ENCODE data around the gene HEXA.

The HEXA gene

DNA sequence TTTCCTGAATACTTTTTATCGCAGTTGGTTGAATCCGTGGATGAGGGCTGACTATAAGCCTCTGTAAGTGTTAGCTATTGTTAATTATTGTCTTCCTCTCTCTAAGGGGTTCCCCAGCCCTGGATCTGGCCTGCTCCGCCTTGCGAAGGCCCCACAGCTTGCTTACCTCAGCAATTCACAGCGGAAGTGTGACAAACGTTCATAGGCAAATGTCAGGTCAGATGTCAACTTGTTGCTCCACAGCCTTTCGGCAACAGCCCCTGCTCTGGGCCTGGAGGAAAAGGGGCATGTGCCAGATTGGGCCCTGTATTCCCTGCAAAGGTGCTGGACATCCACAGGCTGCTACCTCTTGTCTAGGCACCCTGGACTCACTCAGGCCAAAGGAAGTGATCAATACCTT lies 30.5 kb downstream of the HEXA start:
- ChIA-PET CTCF (no interaction called here), POLR2A (interaction anchor here (0.6 kb wide), 1 partner anchor 15 kb away, joined by 3 read pairs; no protein-coding TSS in a partner anchor)
- peaks cover 7 to 71% of the 10 kb centered on the region in 2 experiments for H3K36me3 ChIP-seq (ENCODE audit: control insufficient read depth in 2 of 2, insufficient read depth in 1 of 2, low read length in 2 of 2)

DNA sequence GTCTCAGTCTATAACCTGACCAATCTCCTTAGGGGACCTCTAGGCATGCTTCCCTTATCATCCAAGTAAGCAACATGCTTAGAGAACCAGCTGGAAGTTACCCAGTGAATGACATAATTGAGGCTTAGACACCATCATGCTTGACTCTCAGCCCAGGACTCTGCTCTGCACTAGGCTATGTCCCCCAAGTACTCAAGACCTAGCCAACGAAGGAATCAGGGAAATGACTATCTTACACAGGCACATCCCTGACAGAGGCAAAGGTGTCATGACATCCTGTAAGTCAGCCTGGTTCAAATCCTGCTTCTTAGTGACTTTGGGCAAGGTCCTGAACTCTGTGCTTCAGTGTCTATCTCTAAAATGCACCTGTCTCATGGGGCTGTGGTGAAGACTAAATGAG lies 31.2 kb downstream of the HEXA start:
- Histone ChIP-seq H3K27ac (ENCODE audit: extremely low read depth, low read depth, low read length) (no peak overlapping the region), H3K36me3 (ENCODE audit: control insufficient read depth in 2 of 2, insufficient read depth in 1 of 2, low read length in 2 of 2) (peaks cover 5 to 66% of the 10 kb centered on the region in 2 experiments), H3K4me3 (ENCODE audit: low read depth, low read length) (no peak overlapping the region), H3K4me1 (ENCODE audit: control insufficient read depth, insufficient read depth, low read length) (peaks cover 6% of the 10 kb centered on the region), H3K9me3 (ENCODE audit: control insufficient read depth, insufficient read depth, low read depth, low read length) (no peaks in the 10 kb centered on the region)
- ChIA-PET POLR2A (interaction anchor here (0.6 kb wide), 1 partner anchor 14 kb away, joined by 3 read pairs; no protein-coding TSS in a partner anchor), CTCF (no interaction called here)
- TF ChIP-seq PRDM4 (tag by site-specific recombination; IDR thresholded peaks at IDR 0.05), result no peak
- TF ChIP-seq, protein P1, sequence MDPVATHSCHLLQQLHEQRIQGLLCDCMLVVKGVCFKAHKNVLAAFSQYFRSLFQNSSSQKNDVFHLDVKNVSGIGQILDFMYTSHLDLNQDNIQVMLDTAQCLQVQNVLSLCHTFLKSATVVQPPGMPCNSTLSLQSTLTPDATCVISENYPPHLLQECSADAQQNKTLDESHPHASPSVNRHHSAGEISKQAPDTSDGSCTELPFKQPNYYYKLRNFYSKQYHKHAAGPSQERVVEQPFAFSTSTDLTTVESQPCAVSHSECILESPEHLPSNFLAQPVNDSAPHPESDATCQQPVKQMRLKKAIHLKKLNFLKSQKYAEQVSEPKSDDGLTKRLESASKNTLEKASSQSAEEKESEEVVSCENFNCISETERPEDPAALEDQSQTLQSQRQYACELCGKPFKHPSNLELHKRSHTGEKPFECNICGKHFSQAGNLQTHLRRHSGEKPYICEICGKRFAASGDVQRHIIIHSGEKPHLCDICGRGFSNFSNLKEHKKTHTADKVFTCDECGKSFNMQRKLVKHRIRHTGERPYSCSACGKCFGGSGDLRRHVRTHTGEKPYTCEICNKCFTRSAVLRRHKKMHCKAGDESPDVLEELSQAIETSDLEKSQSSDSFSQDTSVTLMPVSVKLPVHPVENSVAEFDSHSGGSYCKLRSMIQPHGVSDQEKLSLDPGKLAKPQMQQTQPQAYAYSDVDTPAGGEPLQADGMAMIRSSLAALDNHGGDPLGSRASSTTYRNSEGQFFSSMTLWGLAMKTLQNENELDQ (tag by site-specific recombination; IDR thresholded peaks at IDR 0.05; ENCODE audit: low read depth), result no peak
- TF ChIP-seq GLIS2 (tag by site-specific recombination; IDR thresholded peaks at IDR 0.05), result no peak
- TF ChIP-seq HOXD13 (CRISPR knock-in tag; IDR thresholded peaks at IDR 0.05; ENCODE audit: borderline replicate concordance), result no peak
- no peak for TF ChIP-seq ZSCAN5A (tag by site-specific recombination; IDR thresholded peaks at IDR 0.05)
- TF ChIP-seq ZNF223 (tag by site-specific recombination; IDR thresholded peaks at IDR 0.05), result no peak
- TF ChIP-seq ZNF394 (tag by site-specific recombination; IDR thresholded peaks at IDR 0.05; ENCODE audit: borderline replicate concordance), result no peak
- no peak for TF ChIP-seq ZBTB21 (tag by site-specific recombination; IDR thresholded peaks at IDR 0.05)
- no peak for TF ChIP-seq TCF7L2 (IDR thresholded peaks at IDR 0.05; ENCODE audit: borderline replicate concordance, low read depth, low read length)
- no peak for TF ChIP-seq KLF7 (tag by site-specific recombination; IDR thresholded peaks at IDR 0.05; ENCODE audit: borderline replicate concordance)
- no peak for TF ChIP-seq AEBP2 (tag by site-specific recombination; IDR thresholded peaks at IDR 0.05; ENCODE audit: borderline replicate concordance)
- TF ChIP-seq ZNF302 (tag by site-specific recombination; IDR thresholded peaks at IDR 0.05; ENCODE audit: low read depth), result no peak
- no peak for TF ChIP-seq ZNF138 (tag by site-specific recombination; IDR thresholded peaks at IDR 0.05; ENCODE audit: borderline replicate concordance)
- TF ChIP-seq ZFP3 (tag by site-specific recombination; IDR thresholded peaks at IDR 0.05; ENCODE audit: low read depth), result no peak
- TF ChIP-seq INSM2 (tag by site-specific recombination; IDR thresholded peaks at IDR 0.05), result no peak
- TF ChIP-seq, protein P2, sequence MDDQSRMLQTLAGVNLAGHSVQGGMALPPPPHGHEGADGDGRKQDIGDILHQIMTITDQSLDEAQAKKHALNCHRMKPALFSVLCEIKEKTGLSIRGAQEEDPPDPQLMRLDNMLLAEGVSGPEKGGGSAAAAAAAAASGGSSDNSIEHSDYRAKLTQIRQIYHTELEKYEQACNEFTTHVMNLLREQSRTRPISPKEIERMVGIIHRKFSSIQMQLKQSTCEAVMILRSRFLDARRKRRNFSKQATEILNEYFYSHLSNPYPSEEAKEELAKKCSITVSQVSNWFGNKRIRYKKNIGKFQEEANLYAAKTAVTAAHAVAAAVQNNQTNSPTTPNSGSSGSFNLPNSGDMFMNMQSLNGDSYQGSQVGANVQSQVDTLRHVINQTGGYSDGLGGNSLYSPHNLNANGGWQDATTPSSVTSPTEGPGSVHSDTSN (CRISPR knock-in tag; IDR thresholded peaks at IDR 0.05), result no peak
- TF ChIP-seq IKZF3 (tag by site-specific recombination; IDR thresholded peaks at IDR 0.05), result no peak
- TF ChIP-seq CTCF (tag by site-specific recombination; IDR thresholded peaks at IDR 0.05), result no peak
- no peak for TF ChIP-seq ZNF544 (tag by site-specific recombination; IDR thresholded peaks at IDR 0.05)

More for the DNA sequence above, 30.5 kb downstream of the HEXA start:
- Histone ChIP-seq H3K4me1 (ENCODE audit: control insufficient read depth, insufficient read depth, low read length) (no peaks in the 10 kb centered on the region), H3K27ac (ENCODE audit: extremely low read depth, low read depth, low read length) (no peak overlapping the region), H3K4me3 (ENCODE audit: low read depth, low read length) (no peak overlapping the region), H3K9me3 (ENCODE audit: control insufficient read depth, insufficient read depth, low read depth, low read length) (no peaks in the 10 kb centered on the region)
- TF ChIP-seq ZFP3 (tag by site-specific recombination; IDR thresholded peaks at IDR 0.05; ENCODE audit: low read depth) (no peak), SCRT2 (tag by site-specific recombination; IDR thresholded peaks at IDR 0.05) (peak; percentile 90), ZNF777 (tag by site-specific recombination; IDR thresholded peaks at IDR 0.05; ENCODE audit: borderline replicate concordance) (no peak), ZNF335 (tag by site-specific recombination; conservative IDR thresholded peaks at IDR 0.05) (no peak)

All from HEK293 (cell line).